ENCODE results near the gene LPAR2. TPM values are rescaled to one million over a fixed set of nuclear protein-coding genes. Genes with fewer than 3 reads are reported as not detected.
A peak's percentile ranks its signal among the peaks of the same experiment; 100 is the strongest.

LPAR2 gene
- polyA plus RNA-seq, 3 donors, result 1.9 to 108 (median 2.2) TPM

DNA sequence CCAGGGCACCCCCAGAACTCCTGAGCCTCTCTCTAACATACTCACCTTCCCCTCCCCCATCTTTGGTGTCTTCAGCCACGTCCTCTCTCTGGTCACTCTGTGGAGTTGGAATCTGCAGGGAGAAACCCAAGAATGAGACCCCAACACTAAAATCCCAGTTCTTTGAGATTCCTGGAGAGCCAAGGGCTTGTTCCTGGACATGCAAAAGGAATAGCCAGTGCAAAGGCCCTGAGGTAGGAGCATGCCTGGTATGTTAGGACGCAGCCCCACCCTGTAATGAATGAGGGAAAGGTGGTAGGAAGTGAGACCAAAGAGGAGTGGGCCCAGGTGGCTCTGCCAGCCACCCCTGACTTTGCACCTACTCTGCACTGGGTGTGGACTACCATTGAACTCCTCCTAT is 2.4 kb upstream of the LPAR2 start:
- Mint-ChIP-seq H3K4me3 (no peak overlapping the region), H3K9me3 (peaks cover 0 to 3% (median 2%) of the 10 kb centered on the region in 7 donors), H3K27me3 (ENCODE audit: low read depth in 3 of 3) (peaks cover 6 to 14% (median 14%) of the 10 kb centered on the region in 3 donors), H3K27ac (peak overlapping the region in 1 of 7 donors; percentile 78), H3K36me3 (peaks cover 58 to 63% of the 10 kb centered on the region in 2 donors), H3K4me1 (peaks cover 19% of the 10 kb centered on the region)
- no peaks in the 10 kb centered on the region for H3K27me3 ChIP-seq (ENCODE audit: control insufficient read depth in 2 of 2, insufficient read depth in 2 of 2, low read length in 2 of 2)
- no peak overlapping the region for H3K4me2 ChIP-seq (replicated peaks; ENCODE audit: extremely low read depth, low read length, poor library complexity, severe bottlenecking)
- peaks cover 76% of the 10 kb centered on the region for H4K20me1 ChIP-seq (ENCODE audit: insufficient read depth, low read length)
- H3K36me3 ChIP-seq (replicated peaks in 1 of 2; ENCODE audit: control insufficient read depth in 1 of 2, insufficient read depth in 2 of 2, low read length in 2 of 2), result peaks cover 55 to 61% of the 10 kb centered on the region in 2 donors
- H2AFZ ChIP-seq (ENCODE audit: insufficient read depth, low read depth, low read length, poor library complexity, severe bottlenecking), result no peak overlapping the region
- H3K9me3 ChIP-seq (replicated peaks in 1 of 2; ENCODE audit: control insufficient read depth in 1 of 2, insufficient read depth in 1 of 2, low read length in 2 of 2), result no peaks in the 10 kb centered on the region
- H3K4me3 ChIP-seq (replicated peaks in 1 of 3; ENCODE audit: low read depth in 2 of 3, low read length in 3 of 3), result no peak overlapping the region
- intact Hi-C loops (cut with micrococcal nuclease), result no loop called here
- peaks cover 15% of the 10 kb centered on the region for H3K79me2 ChIP-seq (ENCODE audit: insufficient read depth, low read length)
- DNase-seq, result no peak
- no peak overlapping the region for H3K27ac ChIP-seq (ENCODE audit: low read depth in 1 of 2, low read length in 2 of 2)
- peaks cover 18 to 30% of the 10 kb centered on the region in 2 donors for H3K4me1 ChIP-seq (ENCODE audit: control insufficient read depth in 1 of 2, insufficient read depth in 2 of 2, low read length in 2 of 2)
- 100% methylated on average over 1 of the region's 2 CpGs for WGBS (ENCODE audit: insufficient coverage)
- no peak overlapping the region for H3K9ac ChIP-seq (ENCODE audit: insufficient read depth, low read length, poor library complexity, severe bottlenecking)
- TF ChIP-seq CTCF (IDR thresholded peaks at IDR 0.05), result no peak

DNA sequence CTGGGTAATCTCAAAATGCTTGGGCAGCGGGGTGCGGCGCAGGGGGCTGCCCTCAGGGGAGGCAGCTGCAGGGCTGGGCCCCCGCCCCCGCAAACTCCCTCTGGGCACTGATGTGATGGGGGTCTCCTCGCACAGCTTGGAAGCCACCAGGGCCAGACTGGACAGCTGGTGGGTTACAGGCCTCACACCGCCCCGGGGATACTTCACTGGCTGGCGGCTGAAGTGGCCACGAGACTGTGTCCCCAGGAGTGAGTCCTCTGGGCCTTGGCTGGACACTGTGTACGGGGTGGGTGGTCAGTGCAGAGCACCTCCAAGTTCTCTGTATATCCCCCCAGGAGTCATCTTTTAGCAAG is 2.0 kb upstream of the LPAR2 start:
- Mint-ChIP-seq H3K36me3 (peaks cover 54 to 59% of the 10 kb centered on the region in 2 donors), H3K27ac (no peak overlapping the region), H3K4me3 (no peak overlapping the region), H3K4me1 (peaks cover 19% of the 10 kb centered on the region), H3K27me3 (ENCODE audit: low read depth in 3 of 3) (peaks cover 5 to 14% (median 14%) of the 10 kb centered on the region in 3 donors), H3K9me3 (peaks cover 0 to 3% (median 2%) of the 10 kb centered on the region in 7 donors)
- H3K79me2 ChIP-seq (ENCODE audit: insufficient read depth, low read length), result peaks cover 12% of the 10 kb centered on the region
- H3K27me3 ChIP-seq (ENCODE audit: control insufficient read depth in 2 of 2, insufficient read depth in 2 of 2, low read length in 2 of 2), result no peaks in the 10 kb centered on the region
- H4K20me1 ChIP-seq (ENCODE audit: insufficient read depth, low read length), result peaks cover 72% of the 10 kb centered on the region
- intact Hi-C loops (cut with micrococcal nuclease), result no loop called here
- no peak overlapping the region for H3K27ac ChIP-seq (ENCODE audit: low read depth in 1 of 2, low read length in 2 of 2)
- H3K4me2 ChIP-seq (replicated peaks; ENCODE audit: extremely low read depth, low read length, poor library complexity, severe bottlenecking), result no peak overlapping the region
- no peak overlapping the region for H2AFZ ChIP-seq (ENCODE audit: insufficient read depth, low read depth, low read length, poor library complexity, severe bottlenecking)
- 93% methylated on average over 10 of the region's 11 CpGs for WGBS (ENCODE audit: insufficient coverage)
- no peaks in the 10 kb centered on the region for H3K9me3 ChIP-seq (replicated peaks in 1 of 2; ENCODE audit: control insufficient read depth in 1 of 2, insufficient read depth in 1 of 2, low read length in 2 of 2)
- peaks cover 18 to 30% of the 10 kb centered on the region in 2 donors for H3K4me1 ChIP-seq (ENCODE audit: control insufficient read depth in 1 of 2, insufficient read depth in 2 of 2, low read length in 2 of 2)
- H3K36me3 ChIP-seq (replicated peaks in 1 of 2; ENCODE audit: control insufficient read depth in 1 of 2, insufficient read depth in 2 of 2, low read length in 2 of 2), result peaks cover 51 to 57% of the 10 kb centered on the region in 2 donors
- no peak overlapping the region for H3K9ac ChIP-seq (ENCODE audit: insufficient read depth, low read length, poor library complexity, severe bottlenecking)
- DNase-seq, result peak in 1 of 3 donors; percentile 2
- TF ChIP-seq CTCF (IDR thresholded peaks at IDR 0.05), result no peak
- no peak overlapping the region for H3K4me3 ChIP-seq (replicated peaks in 1 of 3; ENCODE audit: low read depth in 2 of 3, low read length in 3 of 3)
